ENCODE measurements around the gene CLK2. TPM values are rescaled to one million over a fixed set of nuclear protein-coding genes. Genes with fewer than 3 reads are reported as not detected.
"Not testable (repeated sequence)": the region's sequence is repeated elsewhere in the genome, so short reads cannot be mapped to it uniquely, and the experiment has no call there.

CLK2 gene
- polyA plus RNA-seq, 1 donor = 68.7 TPM

GRCh38 chr1:155242805-155243358 is 30.4 kb downstream of the CLK2 start:
- no peak for DNase-seq
- peaks cover 19% of the 10 kb centered on the region for H3K36me3 ChIP-seq (ENCODE audit: control insufficient read depth, insufficient read depth, low read length)
- no CpG with 5 or more reads among the region's 3 CpGs for WGBS (ENCODE audit: insufficient coverage, low lambda C conversion rate)
- no peak overlapping the region for H3K27ac ChIP-seq (ENCODE audit: low read length)
- peaks cover 4% of the 10 kb centered on the region for H3K9me3 ChIP-seq (ENCODE audit: control insufficient read depth, low read depth, low read length)
- H3K4me3 ChIP-seq (ENCODE audit: low read length) = no peak overlapping the region
- H3K27me3 ChIP-seq (ENCODE audit: control insufficient read depth, insufficient read depth, low read length) = no peaks in the 10 kb centered on the region
- H3K4me1 ChIP-seq (ENCODE audit: control insufficient read depth, insufficient read depth, low read length) = peaks cover 7% of the 10 kb centered on the region

GRCh38 chr1:155241841-155242264 is 31.5 kb downstream of the CLK2 start:
- no CpG with 5 or more reads among the region's 4 CpGs for WGBS (ENCODE audit: insufficient coverage, low lambda C conversion rate)
- no peak overlapping the region for H3K4me3 ChIP-seq (ENCODE audit: low read length)
- peaks cover 7% of the 10 kb centered on the region for H3K4me1 ChIP-seq (ENCODE audit: control insufficient read depth, insufficient read depth, low read length)
- no peak for DNase-seq
- H3K27ac ChIP-seq (ENCODE audit: low read length) = no peak overlapping the region
- H3K36me3 ChIP-seq (ENCODE audit: control insufficient read depth, insufficient read depth, low read length) = peaks cover 16% of the 10 kb centered on the region
- H3K27me3 ChIP-seq (ENCODE audit: control insufficient read depth, insufficient read depth, low read length) = no peaks in the 10 kb centered on the region
- peaks cover 4% of the 10 kb centered on the region for H3K9me3 ChIP-seq (ENCODE audit: control insufficient read depth, low read depth, low read length)

- Histone ChIP-seq H3K9me3 (ENCODE audit: control insufficient read depth, low read depth, low read length) (peaks cover 4% of the 10 kb centered on the region), H3K27ac (ENCODE audit: low read length) (no peak overlapping the region), H3K4me1 (ENCODE audit: control insufficient read depth, insufficient read depth, low read length) (peaks cover 7% of the 10 kb centered on the region), H3K36me3 (ENCODE audit: control insufficient read depth, insufficient read depth, low read length) (peaks cover 22% of the 10 kb centered on the region), H3K4me3 (ENCODE audit: low read length) (peak overlapping the region; percentile 31), H3K27me3 (ENCODE audit: control insufficient read depth, insufficient read depth, low read length) (no peaks in the 10 kb centered on the region)
- peak; percentile 71 to 84 for DNase-seq
- 40% methylated on average over 1 of the region's 4 CpGs for WGBS (ENCODE audit: insufficient coverage, low lambda C conversion rate)
Measured at GRCh38 chr1:155241069-155241679, 32.1 kb downstream of the CLK2 start.

GRCh38 chr1:155236451-155236850 is 36.9 kb downstream of the CLK2 start:
- DNase-seq = no peak
- peaks cover 28% of the 10 kb centered on the region for H3K36me3 ChIP-seq (ENCODE audit: control insufficient read depth, insufficient read depth, low read length)
- no CpG with 5 or more reads among the region's 5 CpGs for WGBS (ENCODE audit: insufficient coverage, low lambda C conversion rate)
- H3K9me3 ChIP-seq (ENCODE audit: control insufficient read depth, low read depth, low read length) = no peaks in the 10 kb centered on the region
- no peak overlapping the region for H3K4me3 ChIP-seq (ENCODE audit: low read length)
- H3K27me3 ChIP-seq (ENCODE audit: control insufficient read depth, insufficient read depth, low read length) = no peaks in the 10 kb centered on the region
- no peaks in the 10 kb centered on the region for H3K4me1 ChIP-seq (ENCODE audit: control insufficient read depth, insufficient read depth, low read length)
- H3K27ac ChIP-seq (ENCODE audit: low read length) = no peak overlapping the region

- no CpG with 5 or more reads among the region's 9 CpGs for WGBS (ENCODE audit: insufficient coverage, low lambda C conversion rate)
- not testable (repeated sequence) for DNase-seq; H3K9me3 ChIP-seq (ENCODE audit: control insufficient read depth, low read depth, low read length); H3K27me3 ChIP-seq (ENCODE audit: control insufficient read depth, insufficient read depth, low read length); H3K4me1 ChIP-seq (ENCODE audit: control insufficient read depth, insufficient read depth, low read length); H3K4me3 ChIP-seq (ENCODE audit: low read length); H3K27ac ChIP-seq (ENCODE audit: low read length)
- peaks cover 28% of the 10 kb centered on the region for H3K36me3 ChIP-seq (ENCODE audit: control insufficient read depth, insufficient read depth, low read length)
Measured at GRCh38 chr1:155235375-155235774, 37.9 kb downstream of the CLK2 start.

- not testable (repeated sequence) for H3K27me3 ChIP-seq (ENCODE audit: control insufficient read depth, insufficient read depth, low read length); H3K9me3 ChIP-seq (ENCODE audit: control insufficient read depth, low read depth, low read length); H3K27ac ChIP-seq (ENCODE audit: low read length); H3K4me1 ChIP-seq (ENCODE audit: control insufficient read depth, insufficient read depth, low read length); H3K4me3 ChIP-seq (ENCODE audit: low read length); DNase-seq
- no CpG with 5 or more reads among the region's 5 CpGs for WGBS (ENCODE audit: insufficient coverage, low lambda C conversion rate)
- H3K36me3 ChIP-seq (ENCODE audit: control insufficient read depth, insufficient read depth, low read length) = peaks cover 18% of the 10 kb centered on the region
Measured at GRCh38 chr1:155233502-155233901, 39.8 kb downstream of the CLK2 start.

GRCh38 chr1:155232001-155232978 is 41.0 kb downstream of the CLK2 start:
- H3K4me1 ChIP-seq (ENCODE audit: control insufficient read depth, insufficient read depth, low read length); DNase-seq: not testable (repeated sequence)
- no CpG with 5 or more reads among the region's 13 CpGs for WGBS (ENCODE audit: insufficient coverage, low lambda C conversion rate)

GRCh38 chr1:155231302-155231701 is 42.0 kb downstream of the CLK2 start:
- no CpG with 5 or more reads among the region's 3 CpGs for WGBS (ENCODE audit: insufficient coverage, low lambda C conversion rate)
- H3K36me3 ChIP-seq (ENCODE audit: control insufficient read depth, insufficient read depth, low read length); H3K4me3 ChIP-seq (ENCODE audit: low read length); H3K4me1 ChIP-seq (ENCODE audit: control insufficient read depth, insufficient read depth, low read length); DNase-seq; H3K27me3 ChIP-seq (ENCODE audit: control insufficient read depth, insufficient read depth, low read length); H3K27ac ChIP-seq (ENCODE audit: low read length); H3K9me3 ChIP-seq (ENCODE audit: control insufficient read depth, low read depth, low read length): not testable (repeated sequence)

More at GRCh38 chr1:155232001-155232978, 41.0 kb downstream of the CLK2 start:
- H3K27me3 ChIP-seq (ENCODE audit: control insufficient read depth, insufficient read depth, low read length); H3K9me3 ChIP-seq (ENCODE audit: control insufficient read depth, low read depth, low read length); H3K4me3 ChIP-seq (ENCODE audit: low read length); H3K27ac ChIP-seq (ENCODE audit: low read length): not testable (repeated sequence)
- peaks cover 15% of the 10 kb centered on the region for H3K36me3 ChIP-seq (ENCODE audit: control insufficient read depth, insufficient read depth, low read length)

- Histone ChIP-seq H3K4me3 (ENCODE audit: low read length) (peak overlapping the region; percentile 62), H3K4me1 (ENCODE audit: control insufficient read depth, insufficient read depth, low read length) (peaks cover 8% of the 10 kb centered on the region), H3K9me3 (ENCODE audit: control insufficient read depth, low read depth, low read length) (no peaks in the 10 kb centered on the region), H3K27ac (ENCODE audit: low read length) (peak overlapping the region; percentile 61), H3K36me3 (ENCODE audit: control insufficient read depth, insufficient read depth, low read length) (no peaks in the 10 kb centered on the region), H3K27me3 (ENCODE audit: control insufficient read depth, insufficient read depth, low read length) (no peaks in the 10 kb centered on the region)
- DNase-seq = no peak
- 40% methylated on average over 1 of the region's 9 CpGs for whole genome bisulfite sequencing (ENCODE audit: insufficient coverage, low lambda C conversion rate)
Measured at GRCh38 chr1:155228096-155228427, 45.2 kb downstream of the CLK2 start.

- peak; percentile 98 to 99 for DNase-seq
- H3K27ac ChIP-seq (ENCODE audit: low read length) = peak overlapping the region; percentile 84
- WGBS (ENCODE audit: insufficient coverage, low lambda C conversion rate) = no CpG with 5 or more reads among the region's 42 CpGs
Measured at GRCh38 chr1:155227261-155228095, 45.8 kb downstream of the CLK2 start.

More at GRCh38 chr1:155227261-155228095, 45.8 kb downstream of the CLK2 start:
- no peaks in the 10 kb centered on the region for H3K36me3 ChIP-seq (ENCODE audit: control insufficient read depth, insufficient read depth, low read length)
- H3K4me1 ChIP-seq (ENCODE audit: control insufficient read depth, insufficient read depth, low read length) = peaks cover 8% of the 10 kb centered on the region
- H3K27me3 ChIP-seq (ENCODE audit: control insufficient read depth, insufficient read depth, low read length) = no peaks in the 10 kb centered on the region
- H3K9me3 ChIP-seq (ENCODE audit: control insufficient read depth, low read depth, low read length) = no peaks in the 10 kb centered on the region
- H3K4me3 ChIP-seq (ENCODE audit: low read length) = peak overlapping the region; percentile 62

Data from large intestine (tissue), 3 donors.